GM23248 (cell line): Measurements from ENCODE around the gene ZFX.

Experiments
- EZH2 ChIP-seq: fragments of 200-600 bp; sonication (generic); IDR thresholded peaks from 2 replicates; pipeline ENCODE4 v1.6.1; 2018; ENCODE audit warnings: antibody characterized with exemption, mild to moderate bottlenecking; ENCODE audit not compliant: insufficient read depth, poor library complexity, severe bottlenecking
- EZH2phosphoT487 ChIP-seq: fragments of 200-600 bp; sonication (generic); IDR thresholded peaks from 2 replicates; pipeline ENCODE4 v1.6.1; 2018; ENCODE audit warnings: antibody characterized with exemption, moderate library complexity, mild to moderate bottlenecking, low read depth; ENCODE audit not compliant: insufficient read depth

- no peak for TF ChIP-seq EZH2
- no peak for TF ChIP-seq EZH2phosphoT487
These were observed 66.5 kb downstream of the ZFX start for GRCh38 chrX:24216037-24216436.
